Thymus (tissue), 14 donors: ENCODE measurements around the gene SPANXN5. TPM values are rescaled to one million over a fixed set of nuclear protein-coding genes. Genes with fewer than 3 reads are reported as not detected.
"Not testable (repeated sequence)": the region's sequence is repeated elsewhere in the genome, so short reads cannot be mapped to it uniquely, and the experiment has no call there.

Source experiments
- DNase-seq, 9 donors: peaks; one replicate each; pipeline ENCODE4 v3.0.0-alpha.2; 2013; ENCODE audit warnings: low spot score in 9 of 9, low read depth in 6 of 9, missing footprints in 1 of 9
- H3K27ac ChIP-seq, 2 donors: one replicate each; pipeline ENCODE4 v1.5.1; 2013; ENCODE audit warnings: control low read depth in 1 of 2, low read depth in 1 of 2, low read length in 1 of 2, mild to moderate bottlenecking in 1 of 2, moderate library complexity in 1 of 2
- H3K27me3 ChIP-seq, 2 donors: one replicate each; pipeline ENCODE4 v1.5.1; 2013; ENCODE audit warnings: low read length in 1 of 2; ENCODE audit not compliant: control insufficient read depth in 2 of 2, insufficient read depth in 1 of 2
- H3K36me3 ChIP-seq, 2 donors: one replicate each; pipeline ENCODE4 v1.5.1; 2013; ENCODE audit warnings: low read length in 1 of 2, mild to moderate bottlenecking in 1 of 2, moderate library complexity in 1 of 2; ENCODE audit not compliant: control insufficient read depth in 2 of 2, insufficient read depth in 2 of 2
- H3K4me1 ChIP-seq, 2 donors: one replicate each; pipeline ENCODE4 v1.5.1; 2013; ENCODE audit warnings: low read length in 2 of 2; ENCODE audit not compliant: control insufficient read depth in 2 of 2, insufficient read depth in 2 of 2
- H3K4me3 ChIP-seq, 2 donors: one replicate each; pipeline ENCODE4 v1.5.1; 2013; ENCODE audit warnings: low read length in 2 of 2, control low read depth in 1 of 2, mild to moderate bottlenecking in 1 of 2
- H3K9me3 ChIP-seq, 2 donors: one replicate each; pipeline ENCODE4 v1.5.1; 2013; ENCODE audit warnings: low read length in 1 of 2, mild to moderate bottlenecking in 1 of 2; ENCODE audit not compliant: control insufficient read depth in 2 of 2, insufficient read depth in 1 of 2
- WGBS: extraction: QIAGEN DNeasy Blood & Tissue Kit; methylation state at CpG from one replicate; pipeline ENCODE4 v1.1.7; 2013; 5-methylcytosine and 5-hydroxymethylcytosine counted together
- long read RNA-seq, 10 donors: transcript quantifications; one replicate each; lab custom pipeline, GENCODE V29; 2026
- polyA plus RNA-seq: library from polyadenylated mRNA; stranded (reverse); fragments of 200-250 nt; gene quantifications from one replicate; pipeline ENCODE4 v1.2.3, GENCODE V29; 2013
- total RNA-seq: library from RNA; stranded (reverse); fragments of 120-200 nt; gene quantifications from one replicate; pipeline ENCODE4 v1.2.4, GENCODE V29; 2013
- donor health status: healthy.

The SPANXN5 gene
- total RNA-seq, result not detected
- polyA plus RNA-seq, result not detected
- long read RNA-seq, donor 1, result 0 reads
- long read RNA-seq, donor 2, result 0 reads
- long read RNA-seq, donor 3, result 0 reads
- long read RNA-seq, donor 4, result 0 reads
- long read RNA-seq, donor 5, result 0 reads
- long read RNA-seq, donor 6, result 0 reads
- long read RNA-seq, donor 7, result 0 reads
- long read RNA-seq, donor 8, result 0 reads
- long read RNA-seq, donor 9, result 0 reads
- long read RNA-seq, donor 10, result 0 reads

- not testable (repeated sequence) for H3K36me3 ChIP-seq, H3K27me3 ChIP-seq, H3K4me3 ChIP-seq, H3K9me3 ChIP-seq, H3K4me1 ChIP-seq, H3K27ac ChIP-seq, DNase-seq
- WGBS, result 94% methylated on average over 2 of the region's 2 CpGs
Observed at GRCh38 chrX:52797327-52797726, at the start of gene SPANXN5. SPANXN5 (minus strand) TSS chrX:52797427; CDS start chrX:52797348, 79 bp downstream.

GRCh38 chrX:52843619-52844018 lies 46.4 kb upstream of the SPANXN5 start:
- H3K4me3 ChIP-seq, H3K27me3 ChIP-seq, H3K9me3 ChIP-seq, H3K27ac ChIP-seq, DNase-seq, H3K4me1 ChIP-seq, H3K36me3 ChIP-seq: not testable (repeated sequence)
- WGBS, result 93% methylated on average over 3 of the region's 3 CpGs

GRCh38 chrX:52839137-52839536 lies 41.9 kb upstream of the SPANXN5 start:
- no peaks in the 10 kb centered on the region for H3K4me1 ChIP-seq
- no peak overlapping the region for H3K4me3 ChIP-seq
- 100% methylated on average over 2 of the region's 2 CpGs for WGBS
- no peak for DNase-seq
- H3K27me3 ChIP-seq, result no peaks in the 10 kb centered on the region
- no peak overlapping the region for H3K27ac ChIP-seq
- no peaks in the 10 kb centered on the region for H3K36me3 ChIP-seq
- no peaks in the 10 kb centered on the region for H3K9me3 ChIP-seq

GRCh38 chrX:52830551-52830950 lies 33.3 kb upstream of the SPANXN5 start:
- H3K4me1 ChIP-seq, result no peaks in the 10 kb centered on the region
- no peak overlapping the region for H3K27ac ChIP-seq
- H3K27me3 ChIP-seq, result no peaks in the 10 kb centered on the region
- no peak for DNase-seq
- WGBS, result 87% methylated on average over 3 of the region's 3 CpGs
- no peaks in the 10 kb centered on the region for H3K9me3 ChIP-seq
- H3K36me3 ChIP-seq, result no peaks in the 10 kb centered on the region
- no peak overlapping the region for H3K4me3 ChIP-seq

- 86% methylated on average over 2 of the region's 2 CpGs for whole genome bisulfite sequencing
- Histone ChIP-seq H3K4me3 (no peak overlapping the region), H3K4me1 (no peaks in the 10 kb centered on the region), H3K36me3 (no peaks in the 10 kb centered on the region), H3K27me3 (no peaks in the 10 kb centered on the region), H3K9me3 (no peaks in the 10 kb centered on the region), H3K27ac (no peak overlapping the region)
- DNase-seq, result no peak
Observed at GRCh38 chrX:52824608-52825007, 27.4 kb upstream of the SPANXN5 start.

GRCh38 chrX:52821079-52821760 lies 24.0 kb upstream of the SPANXN5 start:
- WGBS, result 93% methylated on average over 11 of the region's 11 CpGs

GRCh38 chrX:52819788-52820187 lies 22.6 kb upstream of the SPANXN5 start:
- 95% methylated on average over 4 of the region's 4 CpGs for WGBS
- Histone ChIP-seq H3K36me3 (no peaks in the 10 kb centered on the region), H3K9me3 (no peaks in the 10 kb centered on the region), H3K27ac (no peak overlapping the region), H3K27me3 (no peaks in the 10 kb centered on the region), H3K4me3 (no peak overlapping the region), H3K4me1 (no peaks in the 10 kb centered on the region)
- DNase-seq, result no peak

More at GRCh38 chrX:52821079-52821760, 24.0 kb upstream of the SPANXN5 start:
- H3K27me3 ChIP-seq, result no peaks in the 10 kb centered on the region
- no peaks in the 10 kb centered on the region for H3K36me3 ChIP-seq
- DNase-seq, result no peak
- H3K4me1 ChIP-seq, result no peaks in the 10 kb centered on the region
- no peak overlapping the region for H3K4me3 ChIP-seq
- no peak overlapping the region for H3K27ac ChIP-seq
- no peaks in the 10 kb centered on the region for H3K9me3 ChIP-seq

- DNase-seq, result no peak
- Histone ChIP-seq H3K27me3 (no peaks in the 10 kb centered on the region), H3K4me3 (no peak within 1 kb of the TSS), H3K36me3 (no peaks in the 10 kb centered on the region), H3K9me3 (no peaks in the 10 kb centered on the region), H3K4me1 (no peaks in the 10 kb centered on the region), H3K27ac (no peak within 1 kb of the TSS)
- WGBS, result 97% methylated on average over 25 of the region's 25 CpGs
Observed at GRCh38 chrX:52811065-52811625, 13.9 kb upstream of the SPANXN5 start, which contains the start of gene XAGE5. XAGE5 (plus strand) TSS chrX:52811287; CDS start chrX:52812567, 1,280 bp downstream.

GRCh38 chrX:52804876-52805275 lies 7.6 kb upstream of the SPANXN5 start:
- not testable (repeated sequence) for H3K36me3 ChIP-seq, H3K4me1 ChIP-seq, DNase-seq, H3K4me3 ChIP-seq, H3K9me3 ChIP-seq, H3K27ac ChIP-seq, H3K27me3 ChIP-seq
- WGBS, result 81% methylated on average over 2 of the region's 2 CpGs
